Tibial artery (tissue), 4 donors: ENCODE measurements around the gene RBM20.

ENCODE experiments used
- DNase-seq, 2 donors: peaks; one replicate each; pipeline ENCODE4 v3.0.0-alpha.2; 2019
- H3K27ac ChIP-seq, 2 donors: fragments of 200-600 bp; sonication (generic) in 1 of 2; 1 replicate in 1 of 2; 2 replicates in 1 of 2; pipeline ENCODE4 v1.5.1; 2018 to 2019; ENCODE audit warnings: mild to moderate bottlenecking in 1 of 2
- H3K27me3 ChIP-seq, 2 donors: fragments of 200-600 bp; sonication (generic) in 1 of 2; one replicate each; pipeline versions ENCODE4 v1.5.1 to v1.6.0; 2016 to 2019
- H3K36me3 ChIP-seq, 3 donors: fragments of 200-600 bp; sonication (generic) in 2 of 3; one replicate each; pipeline ENCODE4 v1.5.1; 2016 to 2019; ENCODE audit warnings: mild to moderate bottlenecking in 2 of 3
- H3K4me1 ChIP-seq, 4 donors: fragments of 200-600 bp; sonication (generic) in 2 of 4; 1 replicate in 3 of 4; 2 replicates in 1 of 4; pipeline ENCODE4 v1.5.1; 2016 to 2019
- H3K4me3 ChIP-seq, 2 donors: fragments of 200-600 bp; sonication (generic) in 1 of 2; 1 replicate in 1 of 2; 2 replicates in 1 of 2; pipeline ENCODE4 v1.5.1; 2018 to 2019; ENCODE audit warnings: mild to moderate bottlenecking in 2 of 2
- H3K9me3 ChIP-seq, 3 donors: fragments of 200-600 bp; sonication (generic) in 1 of 3; one replicate each; pipeline ENCODE4 v1.5.1; 2016 to 2019
- CTCF ChIP-seq, 2 experiments: fragments of 200-600 bp in 1 of 2; fragments of 450-650 bp in 1 of 2; IDR thresholded peaks; one replicate each; pipeline ENCODE4 v1.5.1; 2017 to 2019; ENCODE audit warnings: antibody characterized with exemption in 2 of 2, mild to moderate bottlenecking in 1 of 2, moderate library complexity in 1 of 2
- intact Hi-C: fragments of 100-400 bp; cut with DNase I; formaldehyde crosslinking; loops from one replicate; pipeline ENCODE4 v1.15.0; 2023; ENCODE audit warnings: low total_unique reads

RBM20 gene

GRCh38 chr10:110709964-110710587 lies 65.9 kb downstream of the RBM20 start:
- no peak for TF ChIP-seq CTCF (IDR thresholded peaks at IDR 0.05)
- intact Hi-C loops = no loop called here
- no peak for DNase-seq
- H3K27me3 ChIP-seq = no peaks in the 10 kb centered on the region
- no peaks in the 10 kb centered on the region for H3K36me3 ChIP-seq
- no peak overlapping the region for H3K4me3 ChIP-seq
- peaks cover 0 to 8% (median 0%) of the 10 kb centered on the region in 4 donors for H3K4me1 ChIP-seq
- no peak overlapping the region for H3K27ac ChIP-seq
- H3K9me3 ChIP-seq = no peaks in the 10 kb centered on the region

GRCh38 chr10:110710621-110711020 lies 66.5 kb downstream of the RBM20 start:
- no peak overlapping the region for H3K4me3 ChIP-seq
- no peak for DNase-seq
- H3K36me3 ChIP-seq = no peaks in the 10 kb centered on the region
- H3K9me3 ChIP-seq = no peaks in the 10 kb centered on the region
- H3K27ac ChIP-seq = no peak overlapping the region
- H3K27me3 ChIP-seq = no peaks in the 10 kb centered on the region
- intact Hi-C loops = no loop called here
- peaks cover 0 to 8% (median 0%) of the 10 kb centered on the region in 4 donors for H3K4me1 ChIP-seq
- TF ChIP-seq CTCF (IDR thresholded peaks at IDR 0.05) = no peak

- Histone ChIP-seq H3K9me3 (no peaks in the 10 kb centered on the region), H3K4me3 (no peak overlapping the region), H3K4me1 (peaks cover 0 to 6% (median 0%) of the 10 kb centered on the region in 4 donors), H3K27me3 (no peaks in the 10 kb centered on the region), H3K36me3 (no peaks in the 10 kb centered on the region), H3K27ac (no peak overlapping the region)
- DNase-seq = no peak
- intact Hi-C loops = no loop called here
- TF ChIP-seq CTCF (IDR thresholded peaks at IDR 0.05) = no peak
Measured at GRCh38 chr10:110711382-110711781, 67.2 kb downstream of the RBM20 start.

GRCh38 chr10:110714356-110714755 lies 70.2 kb downstream of the RBM20 start:
- Histone ChIP-seq H3K27ac (no peak overlapping the region), H3K36me3 (no peaks in the 10 kb centered on the region), H3K4me3 (no peak overlapping the region), H3K27me3 (no peaks in the 10 kb centered on the region), H3K9me3 (no peaks in the 10 kb centered on the region), H3K4me1 (no peaks in the 10 kb centered on the region)
- intact Hi-C loops = no loop called here
- DNase-seq = no peak
- TF ChIP-seq CTCF (IDR thresholded peaks at IDR 0.05) = no peak

GRCh38 chr10:110717781-110718589 lies 73.8 kb downstream of the RBM20 start:
- H3K27ac ChIP-seq = no peak overlapping the region
- H3K4me1 ChIP-seq = no peaks in the 10 kb centered on the region
- no peak for TF ChIP-seq CTCF (IDR thresholded peaks at IDR 0.05)
- no peaks in the 10 kb centered on the region for H3K27me3 ChIP-seq
- intact Hi-C loops = no loop called here
- no peak overlapping the region for H3K4me3 ChIP-seq
- H3K9me3 ChIP-seq = no peaks in the 10 kb centered on the region
- peak in 1 of 2 donors; percentile 64 for DNase-seq
- H3K36me3 ChIP-seq = no peaks in the 10 kb centered on the region
